Natural killer cell (primary cell): Measurements from ENCODE around the gene TIMM44. TPM values are rescaled to one million over a fixed set of nuclear protein-coding genes. Genes with fewer than 3 reads are reported as not detected.

Experiments used
- ATAC-seq, 3 donors: fragments of 150-1000 bp in 2 of 3; fragments of 200-7000 bp in 1 of 3; cut with Tn5 transposase; 1 replicate in 1 of 3; 2 replicates in 2 of 3; pipeline ENCODE4 v1.10.0; 2021; ENCODE audit warnings: mild to moderate bottlenecking in 2 of 3, moderate library complexity in 2 of 3
- DNase-seq, 2 donors: peaks; one replicate each; pipeline versions ENCODE4 v3.0.0 to v3.0.0-alpha.2; 2013 to 2021; ENCODE audit warnings: mixed read lengths in 1 of 2
- H3K27ac ChIP-seq: one replicate; pipeline ENCODE4 v1.5.1; 2013; ENCODE audit warnings: mild to moderate bottlenecking, low read length
- H3K27me3 ChIP-seq: one replicate; pipeline ENCODE4 v1.6.1; 2013; ENCODE audit warnings: low read length; ENCODE audit not compliant: control insufficient read depth, insufficient read depth
- H3K36me3 ChIP-seq: one replicate; pipeline ENCODE4 v1.6.1; 2013; ENCODE audit warnings: low read length; ENCODE audit not compliant: control insufficient read depth, insufficient read depth
- H3K4me1 ChIP-seq: one replicate; pipeline ENCODE4 v1.6.1; 2013; ENCODE audit warnings: low read length; ENCODE audit not compliant: control insufficient read depth, insufficient read depth
- H3K4me3 ChIP-seq: one replicate; pipeline ENCODE4 v1.5.1; 2013; ENCODE audit warnings: low read length
- H3K9me3 ChIP-seq: one replicate; pipeline ENCODE4 v1.6.1; 2013; ENCODE audit warnings: low read length; ENCODE audit not compliant: control insufficient read depth, insufficient read depth
- H3K27ac Mint-ChIP-seq, 2 donors: one replicate each; pipeline ENCODE4 v1.8.0; 2022; ENCODE audit warnings: mild to moderate bottlenecking in 2 of 2, mixed read lengths in 2 of 2, moderate library complexity in 1 of 2
- H3K27me3 Mint-ChIP-seq, 2 donors: one replicate each; pipeline ENCODE4 v1.8.0; 2022; ENCODE audit warnings: low read depth in 2 of 2, mixed read lengths in 2 of 2
- H3K36me3 Mint-ChIP-seq: one replicate; pipeline ENCODE4 v1.8.0; 2022; ENCODE audit warnings: mixed read lengths
- H3K4me1 Mint-ChIP-seq, 2 donors: one replicate each; pipeline ENCODE4 v1.8.0; 2022; ENCODE audit warnings: mixed read lengths in 2 of 2
- H3K4me3 Mint-ChIP-seq: one replicate; pipeline ENCODE4 v1.8.0; 2022; ENCODE audit warnings: mild to moderate bottlenecking, moderate library complexity, mixed read lengths
- H3K9me3 Mint-ChIP-seq, 2 donors: one replicate each; pipeline ENCODE4 v1.8.0; 2022; ENCODE audit warnings: mixed read lengths in 2 of 2
- WGBS: methylation state at CpG from one replicate; pipeline ENCODE4 v1.1.7; 2013; ENCODE audit warnings: missing lambda C conversion rate; ENCODE audit not compliant: insufficient coverage; 5-methylcytosine and 5-hydroxymethylcytosine counted together
- intact Hi-C: fragments of 100-400 bp; cut with micrococcal nuclease; formaldehyde crosslinking; loops from one replicate; pipeline ENCODE4 v1.14.2; 2022
- total RNA-seq, 4 donors: library from RNA; stranded (reverse); fragments of 120-200 nt in 1 of 4; gene quantifications; one replicate each; pipeline versions ENCODE4 v1.2.3 to v1.2.4, GENCODE V29; 2013 to 2022
- TF ChIP-seq, protein P1 (sequence below): fragments of 200-600 bp; IDR thresholded peaks from one replicate; pipeline ENCODE4 v1.8.0; 2022; ENCODE audit warnings: antibody characterized with exemption

Gene TIMM44
- total RNA-seq, 3 donors from 2014 or later (not counting 1 experiment from before 2014, with no cell fraction given) = 83.3 to 116 (median 89.4) TPM

DNA sequence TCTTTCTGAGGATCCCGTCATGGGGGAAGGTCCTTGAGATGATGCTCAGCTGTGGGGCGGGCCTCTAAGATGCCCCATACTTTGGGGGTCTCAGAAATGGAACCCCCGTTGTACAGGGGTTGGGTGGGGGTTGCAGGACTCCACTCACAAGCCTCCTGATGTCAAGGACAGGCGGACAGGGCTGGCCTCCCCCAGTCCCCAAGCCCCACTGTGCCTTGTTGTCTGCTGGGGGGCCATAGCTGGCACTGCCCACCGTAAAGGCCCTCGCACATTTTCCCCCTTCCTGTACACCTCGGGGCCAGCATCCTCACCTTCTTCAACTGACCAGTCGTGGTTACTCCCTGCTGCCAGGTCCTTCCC, 20.6 kb downstream of the TIMM44 start:
- Histone ChIP-seq H3K36me3 (peaks cover 11% of the 10 kb centered on the region), H3K4me1 (peaks cover 49% of the 10 kb centered on the region), H3K27ac (no peak overlapping the region), H3K4me3 (no peak overlapping the region), H3K27me3 (peaks cover 9% of the 10 kb centered on the region), H3K9me3 (no peaks in the 10 kb centered on the region)
- TF ChIP-seq, protein P1, sequence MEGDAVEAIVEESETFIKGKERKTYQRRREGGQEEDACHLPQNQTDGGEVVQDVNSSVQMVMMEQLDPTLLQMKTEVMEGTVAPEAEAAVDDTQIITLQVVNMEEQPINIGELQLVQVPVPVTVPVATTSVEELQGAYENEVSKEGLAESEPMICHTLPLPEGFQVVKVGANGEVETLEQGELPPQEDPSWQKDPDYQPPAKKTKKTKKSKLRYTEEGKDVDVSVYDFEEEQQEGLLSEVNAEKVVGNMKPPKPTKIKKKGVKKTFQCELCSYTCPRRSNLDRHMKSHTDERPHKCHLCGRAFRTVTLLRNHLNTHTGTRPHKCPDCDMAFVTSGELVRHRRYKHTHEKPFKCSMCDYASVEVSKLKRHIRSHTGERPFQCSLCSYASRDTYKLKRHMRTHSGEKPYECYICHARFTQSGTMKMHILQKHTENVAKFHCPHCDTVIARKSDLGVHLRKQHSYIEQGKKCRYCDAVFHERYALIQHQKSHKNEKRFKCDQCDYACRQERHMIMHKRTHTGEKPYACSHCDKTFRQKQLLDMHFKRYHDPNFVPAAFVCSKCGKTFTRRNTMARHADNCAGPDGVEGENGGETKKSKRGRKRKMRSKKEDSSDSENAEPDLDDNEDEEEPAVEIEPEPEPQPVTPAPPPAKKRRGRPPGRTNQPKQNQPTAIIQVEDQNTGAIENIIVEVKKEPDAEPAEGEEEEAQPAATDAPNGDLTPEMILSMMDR = no peak
- H3K9me3 Mint-ChIP-seq = no peaks in the 10 kb centered on the region
- H3K27ac Mint-ChIP-seq = peak overlapping the region in 1 of 2 donors; percentile 62
- H3K4me1 Mint-ChIP-seq = peaks cover 16 to 40% of the 10 kb centered on the region in 2 donors
- H3K4me3 Mint-ChIP-seq = peak overlapping the region; percentile 49
- H3K27me3 Mint-ChIP-seq = peaks cover 0 to 9% of the 10 kb centered on the region in 2 donors
- ATAC-seq (no peak), DNase-seq (no peak)
- WGBS = 91% methylated on average over 8 of the region's 8 CpGs
- H3K36me3 Mint-ChIP-seq = no peaks in the 10 kb centered on the region
- intact Hi-C loops = no loop called here

DNA sequence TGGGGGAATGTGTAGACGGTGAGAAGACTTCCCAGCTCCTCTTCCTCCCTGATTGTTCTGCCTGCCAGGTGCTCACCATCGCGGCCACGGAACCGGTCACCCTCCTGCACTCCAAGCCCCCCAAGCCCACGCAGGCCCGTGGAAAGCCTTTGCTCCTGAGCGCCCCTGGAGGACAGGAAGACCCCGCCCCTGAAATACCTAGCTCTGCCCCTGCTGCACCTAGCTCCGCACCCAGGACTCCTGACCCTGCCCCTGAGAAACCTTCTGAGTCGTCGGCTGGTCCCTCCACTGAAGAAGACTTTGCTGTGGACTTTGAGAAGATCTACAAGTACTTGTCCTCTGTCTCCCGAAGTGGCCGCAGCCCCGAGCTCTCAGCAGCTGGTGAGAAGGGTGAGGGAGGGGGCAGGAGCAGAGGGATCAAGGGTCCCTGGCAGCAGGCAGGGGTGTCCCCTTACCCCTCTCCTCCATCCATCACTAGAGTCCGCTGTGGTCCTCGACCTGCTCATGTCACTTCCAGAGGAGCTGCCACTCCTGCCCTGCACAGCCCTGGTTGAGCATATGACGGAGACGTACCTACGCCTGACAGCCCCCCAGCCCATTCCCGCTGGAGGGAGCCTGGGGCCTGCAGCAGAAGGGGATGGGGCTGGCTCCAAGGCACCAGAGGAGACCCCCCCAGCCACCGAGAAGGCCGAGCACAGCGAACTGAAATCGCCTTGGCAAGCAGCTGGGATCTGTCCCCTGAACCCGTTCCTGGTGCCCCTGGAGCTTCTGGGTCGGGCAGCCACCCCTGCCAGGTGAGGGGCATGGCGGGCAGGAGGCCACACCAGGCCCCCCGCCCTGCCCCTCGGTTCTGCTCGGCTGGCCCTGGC, 21.3 kb downstream of the TIMM44 start:
- Mint-ChIP-seq H3K4me1 (peaks cover 16 to 43% of the 10 kb centered on the region in 2 donors), H3K9me3 (no peaks in the 10 kb centered on the region), H3K36me3 (no peaks in the 10 kb centered on the region), H3K27me3 (peaks cover 0 to 10% of the 10 kb centered on the region in 2 donors), H3K4me3 (peak overlapping the region; percentile 40), H3K27ac (no peak overlapping the region)
- H3K4me3 ChIP-seq = no peak overlapping the region
- peaks cover 54% of the 10 kb centered on the region for H3K4me1 ChIP-seq
- intact Hi-C loops = no loop called here
- DNase-seq (no peak), ATAC-seq (no peak)
- H3K36me3 ChIP-seq = peaks cover 11% of the 10 kb centered on the region
- H3K9me3 ChIP-seq = no peaks in the 10 kb centered on the region
- TF ChIP-seq, protein P1 = no peak
- 95% methylated on average over 30 of the region's 31 CpGs for WGBS
- H3K27me3 ChIP-seq = peaks cover 12% of the 10 kb centered on the region
- H3K27ac ChIP-seq = no peak overlapping the region

DNA sequence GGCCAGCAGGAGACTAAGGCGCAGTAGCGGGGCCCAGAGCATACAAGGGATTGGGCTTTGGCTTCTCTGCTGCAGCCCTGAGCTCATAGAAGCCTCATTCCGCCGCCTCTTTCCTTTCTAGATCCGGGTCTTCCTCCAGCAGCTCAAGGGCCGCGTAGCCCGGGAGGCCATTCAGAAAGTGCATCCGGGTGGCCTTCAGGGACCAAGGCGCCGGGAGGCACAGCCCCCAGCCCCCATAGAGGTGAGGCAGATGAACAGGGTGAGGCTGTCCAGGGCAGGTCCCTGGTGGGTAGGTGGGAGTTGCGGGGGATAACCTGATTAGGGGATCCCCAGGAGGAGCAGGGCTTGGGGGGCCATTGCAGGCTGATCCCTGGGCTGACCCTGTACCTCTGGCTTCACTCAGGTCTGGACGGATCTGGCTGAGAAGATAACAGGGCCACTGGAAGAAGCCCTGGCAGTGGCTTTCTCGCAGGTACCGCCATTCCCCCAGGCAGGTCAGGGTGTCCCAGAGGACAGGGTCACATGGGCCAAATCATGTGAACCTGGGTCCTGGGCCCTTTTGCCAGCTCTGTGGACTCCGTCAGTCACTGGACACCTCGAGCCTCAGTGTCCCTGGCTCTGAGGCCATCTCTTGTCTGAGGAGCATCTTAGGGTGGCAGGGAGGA, 22.0 kb downstream of the TIMM44 start:
- peaks cover 0 to 14% of the 10 kb centered on the region in 2 donors for H3K27me3 Mint-ChIP-seq
- intact Hi-C loops = no loop called here
- no peak for DNase-seq
- Histone ChIP-seq H3K27ac (peak overlapping the region; percentile 72), H3K36me3 (peaks cover 11% of the 10 kb centered on the region), H3K27me3 (peaks cover 16% of the 10 kb centered on the region), H3K4me1 (peaks cover 57% of the 10 kb centered on the region), H3K9me3 (no peaks in the 10 kb centered on the region), H3K4me3 (peak overlapping the region; percentile 55)
- ATAC-seq = no peak
- 63% methylated on average over 17 of the region's 17 CpGs for WGBS
- peaks cover 21 to 45% of the 10 kb centered on the region in 2 donors for H3K4me1 Mint-ChIP-seq
- H3K27ac Mint-ChIP-seq = peak overlapping the region; percentile 82 to 96
- TF ChIP-seq, protein P1 = no peak
- no peaks in the 10 kb centered on the region for H3K36me3 Mint-ChIP-seq
- no peaks in the 10 kb centered on the region for H3K9me3 Mint-ChIP-seq
- H3K4me3 Mint-ChIP-seq = peak overlapping the region; percentile 90
